T-helper 22 cell (primary cell): Measurements from ENCODE around the gene HSFX4.
"Not testable (repeated sequence)": the region's sequence is repeated elsewhere in the genome, so short reads cannot be mapped to it uniquely, and the experiment has no call there.

Experiments
- DNase-seq: peaks from one replicate; pipeline ENCODE4 v3.0.0-alpha.2; 2020; ENCODE audit warnings: low read depth

HSFX4 gene, protein sequence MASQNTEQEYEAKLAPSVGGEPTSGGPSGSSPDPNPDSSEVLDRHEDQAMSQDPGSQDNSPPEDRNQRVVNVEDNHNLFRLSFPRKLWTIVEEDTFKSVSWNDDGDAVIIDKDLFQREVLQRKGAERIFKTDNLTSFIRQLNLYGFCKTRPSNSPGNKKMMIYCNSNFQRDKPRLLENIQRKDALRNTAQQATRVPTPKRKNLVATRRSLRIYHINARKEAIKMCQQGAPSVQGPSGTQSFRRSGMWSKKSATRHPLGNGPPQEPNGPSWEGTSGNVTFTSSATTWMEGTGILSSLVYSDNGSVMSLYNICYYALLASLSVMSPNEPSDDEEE

DNA sequence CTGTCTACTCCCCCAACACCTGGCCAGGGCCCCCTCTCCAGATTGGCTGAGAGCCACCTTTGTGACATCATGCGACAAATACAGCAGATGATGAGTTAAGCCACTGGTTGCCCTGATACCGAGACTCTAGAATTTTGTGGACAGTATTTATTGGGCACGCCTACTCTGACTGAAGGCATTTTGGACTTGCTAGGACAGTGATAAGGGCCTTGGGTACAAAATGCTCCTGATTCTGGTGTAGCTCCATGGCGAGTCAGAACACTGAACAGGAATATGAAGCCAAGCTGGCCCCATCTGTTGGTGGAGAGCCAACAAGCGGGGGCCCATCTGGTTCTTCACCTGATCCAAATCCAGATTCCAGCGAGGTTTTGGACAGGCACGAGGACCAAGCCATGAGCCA lies at the start of gene HSFX4:
Gene HSFX4 (plus strand): TSS at position 174 of the 400 bp plus-strand sequence. CDS start 72 bp downstream, at position 246.
- DNase-seq: not testable (repeated sequence)

DNA sequence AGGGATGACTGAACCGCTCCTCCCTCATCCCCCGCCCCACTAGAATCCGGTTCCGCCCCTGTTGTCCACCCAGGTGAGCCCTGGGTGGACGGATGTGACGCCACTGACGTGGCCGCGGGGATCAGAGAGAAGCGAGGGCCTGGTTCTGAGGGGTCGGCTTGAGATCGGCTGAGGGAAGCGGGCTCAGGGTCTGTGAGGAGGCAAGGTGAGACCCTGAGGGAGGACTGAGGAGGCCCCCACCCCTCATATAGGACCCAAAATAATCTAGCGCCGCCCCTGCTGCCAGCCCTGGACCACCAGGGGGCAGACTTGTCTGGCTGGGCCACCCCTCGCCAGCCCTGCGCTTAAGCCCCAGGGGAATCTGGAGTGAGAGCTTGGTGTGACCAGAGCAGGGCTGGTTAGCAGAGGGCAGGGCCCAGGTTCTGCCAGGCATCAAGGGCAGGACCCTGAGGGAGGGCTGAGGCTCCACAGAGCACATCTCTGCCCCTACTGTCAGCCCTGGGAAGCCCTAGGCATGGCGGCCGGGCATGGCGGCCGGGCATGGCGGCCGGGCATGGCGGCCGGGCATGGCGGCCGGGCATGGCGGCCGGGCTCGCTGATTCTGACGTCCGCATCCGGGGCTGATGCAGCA lies 48.2 kb upstream of the HSFX4 start, which contains the start of gene MAGEA8:
Gene MAGEA8 (plus strand): TSS at position 103 of the 631 bp plus-strand sequence. CDS start 3,090 bp downstream, outside the sequence.
- DNase-seq: no peak

DNA sequence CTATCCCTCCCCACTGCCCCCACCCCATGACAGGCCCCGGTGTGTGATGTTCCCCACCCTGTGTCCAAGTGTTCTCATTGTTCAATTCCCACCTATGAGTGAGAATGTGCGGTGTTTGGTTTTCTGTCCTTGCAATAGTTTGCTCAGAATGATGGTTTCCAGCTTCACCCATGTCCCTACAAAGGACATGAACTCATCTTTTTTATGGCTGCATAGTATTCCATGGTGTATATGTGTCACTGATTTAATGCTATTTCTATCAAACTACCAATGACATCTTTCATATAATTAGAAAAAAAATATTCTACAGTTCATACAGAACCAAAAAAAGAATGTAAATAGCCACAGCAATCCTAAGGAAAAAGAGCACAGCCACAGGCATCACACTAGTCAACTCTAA lies 38.5 kb upstream of the HSFX4 start:
- not testable (repeated sequence) for DNase-seq

DNA sequence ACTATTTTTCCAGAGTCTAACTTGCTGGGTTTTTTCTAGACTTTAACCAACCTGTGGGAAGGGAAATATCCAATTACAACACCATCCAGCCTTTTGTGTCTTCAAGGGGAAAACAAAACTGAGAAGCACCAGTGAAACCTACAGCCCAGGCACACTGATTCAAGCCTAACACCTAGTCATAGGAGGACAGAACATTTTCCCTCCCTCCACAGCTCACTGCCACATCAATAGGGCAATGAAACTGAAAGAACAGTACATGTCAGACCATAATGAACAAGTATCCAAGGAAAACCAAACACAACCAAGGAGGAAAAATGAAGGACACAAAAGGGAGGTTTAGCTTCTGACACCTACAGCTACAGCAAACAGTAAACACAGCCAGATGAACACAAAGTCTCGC lies 30.8 kb upstream of the HSFX4 start:
- DNase-seq: no peak

DNA sequence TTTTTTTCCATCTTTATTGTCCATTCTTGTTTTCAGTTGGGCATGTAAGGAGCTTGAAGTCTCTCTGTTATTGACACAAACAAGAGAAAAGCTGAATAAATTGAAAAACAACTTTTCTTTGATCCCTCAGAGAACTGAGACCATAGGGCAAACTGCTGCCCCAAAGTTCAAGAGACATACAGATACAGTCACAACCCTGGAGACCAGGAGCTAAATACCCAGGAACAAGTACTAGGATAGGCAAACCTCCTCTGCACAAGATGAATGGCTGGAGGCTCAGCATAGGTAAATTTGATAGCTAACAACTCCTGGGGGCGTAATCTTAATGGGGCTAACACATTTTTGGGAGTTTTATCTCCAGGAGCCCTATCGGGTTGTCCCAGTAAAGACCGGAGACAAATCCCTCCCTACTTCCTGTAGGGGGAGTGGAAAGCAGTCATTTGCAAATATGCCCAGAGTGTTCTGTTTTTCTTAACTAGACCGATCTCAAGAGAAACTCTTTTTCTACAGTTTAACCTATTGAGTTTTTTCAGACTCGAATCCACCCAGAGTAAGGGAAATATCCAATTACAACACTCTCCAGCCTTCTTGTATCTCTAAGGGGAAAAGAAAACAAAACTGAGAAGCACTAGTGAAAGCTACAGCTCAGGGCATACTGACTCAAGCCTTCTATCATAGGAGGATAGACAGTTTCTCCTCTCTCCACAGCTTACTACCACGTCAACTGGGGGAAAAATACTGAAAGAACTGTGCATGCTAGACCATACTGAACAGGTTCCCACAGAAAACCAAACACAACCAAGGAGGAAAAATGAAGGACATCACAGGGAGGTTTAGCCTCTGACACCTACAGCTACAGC lies 25.3 kb upstream of the HSFX4 start:
- no peak for DNase-seq

DNA sequence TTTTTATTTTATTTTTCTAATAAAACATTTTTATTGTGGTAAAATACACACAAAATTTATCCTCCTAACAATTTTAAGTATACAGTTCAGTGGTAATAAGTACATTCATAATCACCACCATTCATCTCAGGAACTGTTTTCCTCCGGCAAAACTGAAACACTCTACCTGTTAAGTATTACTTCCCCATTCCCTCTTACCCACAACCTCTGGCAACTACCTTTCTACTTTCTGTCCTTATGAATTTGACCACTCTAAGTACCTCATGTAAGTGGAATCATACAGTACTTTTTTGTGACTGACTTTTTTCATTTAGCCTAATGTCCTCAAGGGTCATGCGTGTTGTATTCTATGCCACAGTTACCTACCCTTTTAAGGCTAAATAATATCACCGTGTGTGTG lies 21.1 kb upstream of the HSFX4 start:
- no peak for DNase-seq

DNA sequence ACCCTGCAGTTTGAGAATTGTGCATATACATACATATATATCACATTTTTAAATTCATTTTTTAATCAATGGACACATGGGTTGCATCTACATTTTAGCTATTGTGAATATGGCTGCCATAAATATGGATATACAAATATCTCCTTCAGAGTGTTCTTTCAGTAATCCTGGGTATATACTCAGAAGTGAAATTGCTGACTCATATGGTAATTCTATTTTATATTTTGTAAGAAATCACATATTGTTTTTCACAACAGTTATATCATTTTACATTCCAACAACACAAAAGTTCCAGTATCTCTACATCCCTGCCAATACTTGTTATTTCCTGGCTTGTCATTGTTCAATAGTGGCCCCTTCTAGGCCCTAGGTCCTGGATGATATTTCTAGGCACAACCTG lies 20.6 kb upstream of the HSFX4 start:
- no peak for DNase-seq

DNA sequence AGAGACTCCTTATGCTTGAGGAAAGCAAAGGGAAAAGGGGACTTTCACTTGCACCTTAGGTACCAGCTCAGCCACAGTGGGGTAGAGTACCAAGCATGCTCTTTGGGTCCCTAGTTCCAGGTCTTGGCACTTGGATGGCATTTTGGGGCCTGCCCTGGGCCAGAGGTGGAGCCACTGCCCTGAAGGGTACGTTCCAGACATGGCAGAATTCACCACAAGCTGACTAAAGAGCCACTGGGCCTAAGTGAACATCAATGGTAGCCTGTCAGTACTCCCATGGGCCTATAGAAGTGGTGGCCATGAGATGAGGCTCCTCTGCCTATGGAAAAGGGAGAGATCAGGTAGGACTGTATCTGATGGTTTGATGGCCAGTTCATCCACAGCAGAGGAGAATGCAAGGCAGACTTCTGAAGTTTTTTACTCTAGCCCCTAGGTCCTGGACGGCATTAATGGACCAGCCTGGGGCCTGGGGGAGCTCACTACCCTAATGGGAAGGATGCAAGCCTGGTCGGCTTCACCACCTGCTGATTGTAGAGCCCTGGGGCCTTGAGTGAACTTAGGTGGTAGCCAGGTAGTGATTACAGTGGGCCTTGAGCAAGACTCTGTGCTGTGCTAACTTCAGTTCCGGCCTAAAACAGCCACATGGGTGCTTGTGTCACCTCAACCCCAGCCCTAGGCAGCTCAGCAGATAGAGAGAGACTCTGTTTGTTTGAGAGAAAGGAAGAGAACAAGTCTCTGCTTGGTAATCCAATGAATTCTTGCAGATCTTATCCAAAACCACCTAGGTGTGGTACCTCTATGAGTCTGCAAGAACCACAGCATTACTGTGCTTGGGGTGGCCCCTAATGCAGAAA lies 19.8 kb upstream of the HSFX4 start:
- DNase-seq: no peak

DNA sequence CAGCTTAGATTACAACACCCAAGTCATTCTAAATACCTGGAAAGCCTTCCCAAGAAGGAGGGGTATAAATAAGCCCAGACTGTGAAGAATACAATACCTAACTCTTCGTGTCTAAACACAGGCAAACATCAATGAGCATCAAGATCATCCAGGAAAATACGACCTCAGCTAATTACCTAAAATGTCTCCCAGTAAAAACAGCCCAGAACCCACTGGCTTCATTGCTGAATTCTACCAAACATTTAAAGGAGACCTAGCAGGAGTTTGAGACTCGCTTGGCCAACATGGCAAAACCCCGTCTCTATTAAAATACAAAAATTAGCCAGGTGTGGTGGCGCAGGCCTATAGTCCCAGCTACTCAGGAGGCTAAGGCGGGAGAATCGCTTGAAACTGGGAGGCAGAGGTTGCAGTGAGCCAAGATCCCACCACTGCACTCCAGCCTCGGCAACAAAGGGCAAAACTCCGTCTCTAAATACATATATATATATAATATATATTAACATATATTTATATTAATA lies 19.1 kb upstream of the HSFX4 start:
- DNase-seq: no peak

DNA sequence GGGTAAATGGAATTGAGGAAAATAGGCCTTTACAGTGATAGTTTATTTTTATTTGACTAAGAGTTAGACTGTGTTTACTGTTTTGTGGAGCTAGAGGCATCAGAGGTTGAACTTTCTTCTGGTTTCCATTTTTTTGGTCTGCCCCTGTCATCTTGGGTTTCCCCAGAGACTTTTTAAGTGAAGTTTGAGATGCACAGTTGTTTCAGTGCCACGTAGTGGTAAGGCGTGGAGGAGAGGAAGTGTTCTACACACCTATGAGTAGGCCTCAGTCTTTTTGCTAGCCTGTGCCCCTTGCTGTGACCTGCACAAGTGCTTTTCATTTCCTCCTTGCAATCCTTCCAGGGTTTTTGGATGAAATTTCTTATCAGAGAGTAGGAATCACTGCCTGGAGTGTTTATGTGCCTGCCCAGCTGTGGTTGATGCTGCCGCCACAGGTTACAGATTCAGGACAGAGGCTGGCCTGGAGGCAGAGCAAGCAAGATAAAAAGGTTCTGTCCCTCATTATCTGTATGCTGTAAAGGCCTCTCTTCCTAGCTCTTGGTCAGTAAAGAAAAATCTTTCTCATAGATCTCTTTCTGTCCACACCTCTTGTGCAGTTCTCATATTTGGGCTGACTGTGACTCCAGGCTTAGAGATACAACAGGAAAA lies 12.5 kb upstream of the HSFX4 start:
- no peak for DNase-seq

DNA sequence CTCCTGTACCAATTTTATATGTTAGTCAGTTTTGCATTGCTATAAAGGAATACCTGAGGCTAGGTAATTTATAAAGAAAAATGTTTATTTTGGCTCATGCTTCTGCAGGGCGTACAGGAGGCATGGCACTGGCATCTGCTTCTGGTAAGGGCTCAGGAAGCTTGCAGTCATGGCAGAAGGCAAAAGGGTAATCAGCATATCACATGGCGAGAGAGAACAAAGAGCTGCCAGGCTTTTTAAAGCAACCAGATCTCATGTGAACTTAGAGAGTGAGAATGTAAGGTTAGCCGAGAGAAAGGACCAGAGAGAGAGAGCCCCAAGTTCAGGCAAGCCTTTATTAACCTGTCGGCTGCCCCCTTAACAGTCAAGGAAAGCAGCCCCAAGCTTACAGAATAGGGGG lies 5.5 kb upstream of the HSFX4 start:
- DNase-seq: not testable (repeated sequence)

DNA sequence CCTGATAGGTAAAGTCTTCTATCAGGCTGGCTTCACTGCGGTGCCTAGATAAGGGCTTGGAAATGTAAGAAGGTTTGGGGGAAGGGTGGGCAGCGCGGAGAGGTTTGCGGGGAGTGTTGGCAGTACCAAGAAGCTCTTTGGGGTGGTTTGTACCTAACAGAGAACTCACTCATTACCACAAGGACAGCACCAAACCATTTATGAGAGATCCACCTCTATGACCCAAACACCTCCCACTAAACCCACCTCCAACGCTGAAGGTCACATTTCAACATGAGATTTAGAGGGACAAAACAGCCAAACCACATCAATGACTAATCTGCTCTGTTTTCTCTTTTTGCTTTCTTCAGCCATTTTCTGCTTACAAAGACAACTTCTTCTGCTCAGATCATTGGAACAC lies 4.9 kb upstream of the HSFX4 start:
- DNase-seq: not testable (repeated sequence)

DNA sequence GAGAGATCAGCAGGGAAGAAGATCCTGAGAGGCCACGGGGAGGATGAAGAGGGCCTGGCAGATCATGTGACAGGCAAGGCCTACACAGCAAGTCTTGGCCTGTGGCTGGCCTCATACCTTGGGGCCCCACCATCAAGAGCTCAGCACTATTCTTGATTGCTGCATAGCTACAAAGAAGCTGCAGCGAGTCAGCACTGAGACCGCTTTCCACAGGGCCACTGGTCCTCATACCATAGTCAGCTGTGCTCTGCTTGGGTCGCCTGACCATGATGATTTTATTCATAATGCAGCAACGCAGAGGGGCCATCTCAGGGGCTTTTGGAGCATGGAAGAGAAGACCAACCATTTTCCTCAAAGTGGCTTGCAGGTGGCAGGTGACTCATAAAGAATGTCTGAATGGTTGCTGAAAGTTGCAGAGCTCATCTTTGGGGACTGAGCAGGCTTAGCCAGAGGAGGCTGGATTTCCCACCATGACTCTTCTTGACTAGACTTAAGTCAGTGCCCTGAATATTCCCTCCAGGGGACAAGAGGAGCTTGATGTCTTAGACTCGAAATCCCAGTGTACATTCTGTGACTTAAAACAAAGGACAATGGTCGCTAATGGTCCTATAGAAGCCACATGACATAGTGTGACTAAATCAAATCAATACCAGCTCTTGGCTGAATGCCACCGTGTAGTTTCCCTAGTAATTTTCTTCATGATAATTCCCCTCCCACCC lies 2.0 kb upstream of the HSFX4 start:
- not testable (repeated sequence) for DNase-seq

DNA sequence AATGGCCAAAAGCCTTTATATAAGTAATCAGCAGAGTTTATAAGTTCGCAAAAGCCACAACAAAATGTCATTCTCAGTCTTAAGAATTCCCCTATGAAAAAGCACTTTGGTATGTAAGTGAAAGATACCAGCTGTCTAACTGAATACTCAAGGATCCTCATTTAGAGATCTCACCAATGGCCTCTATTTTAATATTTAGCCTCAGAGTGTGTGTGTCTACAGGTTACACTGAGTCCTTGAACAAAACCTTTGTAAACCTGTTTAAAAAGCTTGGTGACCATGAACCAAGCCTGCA lies 1.5 kb upstream of the HSFX4 start:
- DNase-seq: not testable (repeated sequence)

DNA sequence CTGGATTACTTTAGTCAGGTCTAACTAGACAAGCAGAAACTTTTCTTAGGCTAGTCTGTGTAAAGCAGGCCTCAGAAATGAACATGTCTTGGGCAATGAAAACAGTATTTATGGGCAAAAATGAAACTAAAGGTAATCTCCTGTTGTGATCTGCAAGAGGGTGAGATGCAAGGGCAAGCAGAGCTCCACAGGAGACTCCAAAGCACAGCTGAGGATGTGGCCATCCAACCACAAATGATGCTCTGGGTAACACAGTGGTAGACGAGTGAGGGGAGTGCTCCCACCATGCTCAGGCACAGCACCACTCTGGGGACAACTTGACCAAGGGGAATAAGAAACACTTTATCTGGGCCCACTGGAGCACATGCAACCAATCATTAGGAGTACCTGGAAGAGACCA lies 738 bp upstream of the HSFX4 start:
- not testable (repeated sequence) for DNase-seq

DNA sequence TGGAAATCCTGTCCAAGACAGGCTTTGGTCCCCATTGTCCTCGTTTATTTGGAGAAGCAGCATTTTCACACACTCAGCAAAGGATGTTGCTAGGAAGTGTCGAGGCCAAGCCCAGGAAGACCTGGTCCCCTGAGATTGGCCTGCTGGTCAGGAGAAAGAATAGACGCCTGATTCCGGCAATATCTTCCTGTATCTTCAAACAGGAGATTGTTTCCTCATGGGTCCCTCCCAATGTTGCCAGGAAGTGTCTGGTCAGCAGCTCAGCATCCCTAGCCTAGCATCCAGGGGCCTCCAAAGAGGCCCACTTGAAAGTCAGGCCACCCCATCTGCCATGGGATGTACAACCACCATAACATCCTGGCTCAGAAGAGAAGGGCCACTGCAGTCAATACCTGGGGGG lies 2.0 kb downstream of the HSFX4 start:
- not testable (repeated sequence) for DNase-seq

DNA sequence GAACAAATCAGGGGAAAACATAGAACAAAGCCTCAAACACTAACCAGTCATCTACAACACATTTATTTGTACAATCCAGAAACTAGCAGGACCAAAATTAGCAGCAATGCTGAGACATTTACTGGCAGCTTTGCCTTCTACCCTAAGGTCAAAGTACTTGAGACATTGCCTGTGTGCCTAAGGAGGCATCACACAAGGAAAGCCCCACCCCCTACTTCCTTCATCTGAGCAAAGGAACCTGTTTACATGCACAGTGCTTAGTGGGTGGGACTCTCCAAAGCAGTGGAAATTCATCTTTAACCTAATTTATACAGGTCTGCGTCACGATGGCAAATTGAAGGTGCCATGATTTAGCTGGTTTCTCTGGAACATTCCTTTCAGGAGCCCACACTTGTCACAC lies 2.8 kb downstream of the HSFX4 start:
- DNase-seq: not testable (repeated sequence)

DNA sequence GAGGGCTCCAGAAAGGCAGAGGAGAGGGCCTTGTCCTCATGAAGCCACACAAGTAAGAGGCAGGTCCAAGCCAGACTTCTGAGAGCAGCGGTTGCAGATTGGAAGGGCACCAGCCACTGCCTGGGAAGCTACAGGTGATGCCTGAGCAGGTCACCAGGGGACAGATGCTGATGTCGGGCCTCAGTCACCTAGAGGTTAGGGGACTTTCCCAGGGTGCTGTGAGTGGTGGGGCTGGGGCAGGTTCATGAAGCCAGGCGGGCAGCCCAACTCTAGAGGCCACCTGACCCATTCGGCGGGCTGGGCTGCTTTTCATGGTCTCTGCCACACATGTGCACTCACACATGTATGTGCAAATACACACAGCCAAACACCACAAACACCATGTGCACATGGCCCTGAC lies 3.6 kb downstream of the HSFX4 start:
- DNase-seq: not testable (repeated sequence)

DNA sequence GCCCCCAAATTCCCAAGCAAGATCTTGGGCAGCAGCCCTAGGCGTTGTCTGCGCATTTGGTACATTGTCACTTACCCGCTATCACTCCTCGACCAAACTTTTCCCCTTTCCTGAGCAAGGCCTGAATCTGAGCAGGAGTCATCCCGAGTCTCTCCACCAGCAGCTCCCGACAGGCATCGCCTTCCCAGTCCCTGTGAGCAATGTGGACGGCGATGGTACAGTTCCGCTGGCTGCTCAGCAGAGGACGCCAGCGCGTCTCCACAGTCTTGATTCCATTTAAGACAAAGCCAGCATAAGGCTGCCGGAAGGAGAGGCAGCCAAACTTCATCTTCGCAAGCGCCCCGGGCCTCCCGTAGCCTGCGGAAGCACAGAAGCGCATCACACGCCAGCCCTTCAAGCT lies 4.2 kb downstream of the HSFX4 start:
- DNase-seq: not testable (repeated sequence)

DNA sequence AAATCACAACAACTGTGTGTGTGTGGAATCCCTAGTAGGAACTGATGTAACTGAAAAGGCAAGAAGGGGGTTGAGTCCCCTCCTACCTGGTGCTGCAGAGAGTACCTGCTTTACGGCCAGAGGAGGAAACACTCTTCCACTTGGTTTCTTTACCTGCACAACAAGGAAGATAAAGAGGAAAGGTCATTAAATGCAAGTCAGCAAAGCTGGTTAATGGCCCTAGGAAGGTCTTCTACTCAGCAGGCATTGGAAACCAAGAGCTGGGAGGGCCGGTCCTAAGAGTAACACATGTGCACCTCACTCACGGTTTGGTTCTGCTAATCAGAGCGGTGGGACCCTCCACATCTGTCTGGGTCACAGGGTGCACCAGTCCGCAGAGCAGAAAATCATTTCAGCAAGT lies 8.0 kb downstream of the HSFX4 start:
- DNase-seq: not testable (repeated sequence)
